ENCODE data around the gene SBNO2.

The SBNO2 gene

GRCh38 chr19:1063909-1064660 lies 110.0 kb downstream of the SBNO2 start:
- DNase-seq (ENCODE audit: low read depth in 2 of 3, low spot score in 1 of 3), result no peak

DNA sequence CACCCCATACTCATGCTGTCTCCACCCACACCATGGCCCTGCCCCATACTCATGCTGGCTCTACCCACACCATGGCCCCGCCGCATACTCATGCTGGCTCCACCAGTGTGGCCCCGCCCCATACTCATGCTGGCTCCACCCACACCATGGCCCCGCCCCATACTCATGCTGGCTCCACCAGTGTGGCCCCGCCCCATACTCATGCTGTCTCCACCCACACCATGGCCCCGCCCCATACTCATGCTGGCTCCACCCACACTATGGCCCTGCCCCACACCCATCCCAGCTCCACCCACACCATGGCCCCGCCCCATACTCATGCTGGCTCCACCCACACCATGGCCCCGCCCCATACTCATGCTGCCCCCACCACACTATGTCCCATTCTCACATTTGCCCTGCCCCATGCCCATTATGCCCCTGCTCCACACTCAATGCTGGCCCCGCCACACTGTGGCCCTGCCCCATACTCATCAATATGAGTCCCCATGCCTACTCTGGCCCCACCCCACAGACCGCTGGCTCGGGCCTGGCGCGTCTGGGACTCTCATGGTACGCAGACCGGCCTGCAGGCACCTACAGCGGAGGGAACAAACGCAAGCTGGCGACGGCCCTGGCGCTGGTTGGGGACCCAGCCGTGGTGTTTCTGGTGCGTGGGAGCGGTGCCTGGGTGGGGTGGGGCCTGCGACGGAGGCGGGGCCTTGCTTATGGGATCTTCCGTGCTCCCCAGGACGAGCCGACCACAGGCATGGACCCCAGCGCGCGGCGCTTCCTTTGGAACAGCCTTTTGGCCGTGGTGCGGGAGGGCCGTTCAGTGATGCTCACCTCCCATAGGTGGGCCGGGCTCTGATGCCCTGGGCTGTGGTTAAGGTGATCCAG lies 110.8 kb downstream of the SBNO2 start:
- peak; percentile 56 to 82 (median 71) for DNase-seq (ENCODE audit: low read depth in 2 of 3, low spot score in 1 of 3)

- peak in 1 of 3 donors; percentile 50 for DNase-seq (ENCODE audit: low read depth in 2 of 3, low spot score in 1 of 3)
Measured at GRCh38 chr19:1062387-1063029, 111.6 kb downstream of the SBNO2 start.

DNA sequence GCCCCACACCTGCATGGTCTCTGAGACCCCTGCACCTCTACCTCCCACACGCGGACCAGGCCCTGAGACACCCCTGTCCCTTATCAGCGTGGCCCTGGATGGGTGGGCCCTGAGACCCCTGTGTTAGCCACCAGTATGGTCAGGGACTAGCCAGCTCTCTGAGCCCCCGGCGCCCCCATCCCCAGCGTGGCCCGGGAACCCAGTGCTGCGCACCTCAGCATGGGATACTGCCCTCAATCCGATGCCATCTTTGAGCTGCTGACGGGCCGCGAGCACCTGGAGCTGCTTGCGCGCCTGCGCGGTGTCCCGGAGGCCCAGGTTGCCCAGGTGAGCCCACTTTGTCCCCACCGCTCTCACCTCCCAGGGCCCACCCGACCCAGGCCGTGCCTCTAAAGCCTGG lies 112.1 kb downstream of the SBNO2 start:
- no peak for DNase-seq (ENCODE audit: low read depth in 2 of 3, low spot score in 1 of 3)

DNA sequence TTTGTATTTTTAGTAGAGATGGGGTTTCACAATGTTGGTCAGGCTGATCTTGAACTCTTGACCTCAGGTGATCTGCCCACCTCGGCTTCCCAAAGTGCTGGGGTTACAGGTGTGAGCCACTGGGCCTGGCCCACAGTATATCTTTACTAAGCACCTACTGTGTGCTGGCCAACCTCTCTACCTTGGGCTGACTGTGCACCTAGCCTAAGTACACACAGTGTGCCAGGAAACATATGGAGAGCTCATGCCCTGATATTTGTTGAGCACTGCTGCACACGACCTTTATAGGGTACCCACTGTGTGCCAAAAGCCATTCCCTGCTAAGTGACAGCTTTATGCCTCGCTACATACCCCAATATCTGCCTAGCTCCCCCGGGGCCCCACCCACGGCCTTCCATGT lies 113.4 kb downstream of the SBNO2 start:
- no peak for DNase-seq (ENCODE audit: low read depth in 2 of 3, low spot score in 1 of 3)

- DNase-seq (ENCODE audit: low read depth in 2 of 3, low spot score in 1 of 3), result no peak
Measured at GRCh38 chr19:1058112-1058511, 116.0 kb downstream of the SBNO2 start.
